Kidney tubule cell (primary cell): ENCODE results near the gene ALPG.
"Not testable (repeated sequence)": the region's sequence is repeated elsewhere in the genome, so short reads cannot be mapped to it uniquely, and the experiment has no call there.

Experiments
- DNase-seq: peaks from one replicate; pipeline ENCODE4 v3.0.0-alpha.2; 2018; ENCODE audit warnings: low spot score

Gene ALPG

DNA sequence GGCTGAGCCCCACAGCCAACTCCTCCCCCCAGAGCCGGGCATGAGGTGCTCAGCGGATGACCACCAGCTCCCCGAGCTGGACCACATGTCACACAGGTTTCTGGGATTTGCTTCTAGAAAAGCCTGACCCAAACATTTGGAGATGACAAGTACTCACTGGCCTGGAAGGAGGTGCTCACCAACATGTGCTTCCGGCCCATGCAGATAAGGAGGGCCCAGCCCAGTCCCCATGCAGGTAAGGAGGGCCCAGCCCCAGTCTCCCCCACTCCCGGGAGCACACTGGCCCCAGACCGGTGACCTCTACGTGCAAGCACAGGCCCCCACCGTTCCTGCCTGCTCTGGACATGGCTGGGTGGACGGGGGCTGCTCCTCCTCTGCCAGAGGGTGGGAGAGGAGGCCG, 35.3 kb downstream of the ALPG start:
- not testable (repeated sequence) for DNase-seq

DNA sequence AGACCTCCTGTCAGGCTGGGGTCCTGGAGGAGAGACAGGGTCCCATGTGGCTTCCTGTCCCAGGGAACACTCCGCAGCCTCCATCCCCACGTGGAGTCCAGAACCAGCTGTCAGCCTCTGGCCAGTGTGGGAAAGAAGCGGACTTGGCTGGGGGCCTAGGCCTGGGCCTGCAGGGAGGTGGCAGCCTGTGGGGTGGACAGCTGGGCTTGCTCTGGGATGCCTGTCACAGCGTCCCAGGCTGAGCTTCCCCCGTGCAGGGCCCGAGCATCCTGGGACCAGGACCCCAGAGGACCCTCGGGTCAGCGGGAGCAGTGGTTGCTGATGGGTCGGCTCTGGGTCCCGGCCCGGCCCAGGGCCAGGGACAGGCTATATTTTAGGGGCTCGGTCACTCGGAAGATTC, 35.8 kb downstream of the ALPG start:
- DNase-seq = not testable (repeated sequence)

DNA sequence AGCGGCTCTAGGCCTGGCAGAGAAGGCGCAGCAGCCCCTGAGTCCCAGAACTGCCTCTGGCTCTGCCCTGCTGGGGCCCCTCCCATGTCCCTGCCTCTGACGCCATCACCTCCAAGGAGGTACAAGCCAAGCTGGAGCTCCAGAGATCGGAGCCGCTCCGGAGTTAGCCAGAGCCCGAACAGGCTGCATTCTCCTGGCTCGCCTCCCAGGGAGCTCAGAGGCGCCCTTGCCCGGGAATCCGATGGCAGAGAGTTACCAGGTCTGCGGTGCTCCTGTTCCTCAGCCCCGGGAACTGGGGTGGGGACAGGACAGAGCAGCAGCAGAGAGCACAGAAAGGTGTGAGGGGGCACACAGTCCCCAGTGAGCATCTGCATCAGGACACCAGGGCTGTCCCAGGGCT, 36.4 kb downstream of the ALPG start:
- DNase-seq = not testable (repeated sequence)

DNA sequence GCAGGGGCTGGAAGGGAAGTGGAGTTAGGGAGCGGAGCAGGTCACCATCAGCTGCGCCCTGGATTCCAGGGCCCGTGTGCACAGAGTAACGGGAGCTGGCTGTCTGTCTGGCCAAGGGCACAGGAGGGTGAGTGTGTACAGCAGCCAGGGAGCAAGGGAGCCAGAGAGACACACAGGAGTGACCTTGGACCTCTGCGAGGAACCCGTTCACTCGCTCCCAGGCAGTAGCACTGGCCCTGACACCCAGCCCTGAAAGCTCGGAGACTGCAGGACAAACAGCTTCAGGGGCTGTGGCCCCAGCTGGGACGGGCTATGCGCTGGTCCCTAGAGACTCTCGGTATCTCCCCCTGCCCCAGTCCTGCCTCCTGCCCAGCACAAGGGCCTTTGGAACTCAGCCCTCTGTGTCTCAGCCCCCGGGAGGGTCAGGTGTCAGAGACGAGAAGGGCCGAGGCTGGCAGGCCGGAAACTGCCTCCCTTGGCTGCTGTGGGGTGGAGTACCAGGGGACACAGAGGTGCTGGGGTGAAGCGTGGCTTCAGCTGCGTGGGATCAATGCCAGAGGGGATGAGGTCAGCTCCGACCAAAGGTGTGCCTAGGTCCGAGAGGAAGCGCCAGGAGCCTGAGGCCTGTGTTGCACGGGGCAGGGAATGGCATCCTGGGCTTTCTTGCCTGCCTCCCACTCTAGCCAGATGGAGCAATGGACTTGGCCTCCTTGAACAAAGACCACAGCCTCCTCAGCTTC, 37.2 kb downstream of the ALPG start:
- not testable (repeated sequence) for DNase-seq

DNA sequence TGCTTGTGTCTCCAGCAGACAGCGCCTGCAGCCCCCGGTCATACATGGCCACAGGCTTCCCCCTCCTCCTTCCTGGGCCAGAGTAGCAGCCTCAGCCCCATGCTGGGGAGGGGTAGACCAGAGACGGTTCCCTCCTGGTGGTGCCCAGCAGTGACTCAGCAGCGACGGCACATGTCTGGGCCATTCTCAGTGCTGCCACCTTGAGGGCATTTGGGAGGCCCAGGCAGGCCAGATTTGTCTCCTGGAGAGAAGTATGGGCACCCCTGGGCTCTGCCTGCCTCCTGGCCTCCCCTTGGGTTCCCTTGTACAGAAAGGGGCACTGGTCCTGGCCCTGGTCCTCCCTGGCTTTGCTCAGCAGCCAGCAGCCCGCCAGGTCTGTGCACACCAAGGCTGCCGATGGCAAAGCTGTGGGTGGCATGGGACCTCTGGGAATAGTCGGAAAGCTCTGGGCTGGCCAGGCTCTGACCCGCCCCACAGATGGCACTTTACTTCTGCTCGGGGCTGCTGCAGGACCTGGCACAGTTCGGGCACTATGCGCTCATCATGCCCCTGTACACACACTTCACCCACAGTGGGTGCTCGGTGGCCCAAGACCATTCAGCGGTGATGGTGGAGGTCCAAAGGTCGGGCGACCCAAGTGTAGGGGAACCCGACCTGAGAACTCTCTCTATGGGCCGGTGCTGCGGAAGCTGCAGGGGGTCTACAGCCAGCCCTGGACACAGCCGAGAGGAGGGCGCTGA, 37.9 kb downstream of the ALPG start:
- peak; percentile 69 for DNase-seq

DNA sequence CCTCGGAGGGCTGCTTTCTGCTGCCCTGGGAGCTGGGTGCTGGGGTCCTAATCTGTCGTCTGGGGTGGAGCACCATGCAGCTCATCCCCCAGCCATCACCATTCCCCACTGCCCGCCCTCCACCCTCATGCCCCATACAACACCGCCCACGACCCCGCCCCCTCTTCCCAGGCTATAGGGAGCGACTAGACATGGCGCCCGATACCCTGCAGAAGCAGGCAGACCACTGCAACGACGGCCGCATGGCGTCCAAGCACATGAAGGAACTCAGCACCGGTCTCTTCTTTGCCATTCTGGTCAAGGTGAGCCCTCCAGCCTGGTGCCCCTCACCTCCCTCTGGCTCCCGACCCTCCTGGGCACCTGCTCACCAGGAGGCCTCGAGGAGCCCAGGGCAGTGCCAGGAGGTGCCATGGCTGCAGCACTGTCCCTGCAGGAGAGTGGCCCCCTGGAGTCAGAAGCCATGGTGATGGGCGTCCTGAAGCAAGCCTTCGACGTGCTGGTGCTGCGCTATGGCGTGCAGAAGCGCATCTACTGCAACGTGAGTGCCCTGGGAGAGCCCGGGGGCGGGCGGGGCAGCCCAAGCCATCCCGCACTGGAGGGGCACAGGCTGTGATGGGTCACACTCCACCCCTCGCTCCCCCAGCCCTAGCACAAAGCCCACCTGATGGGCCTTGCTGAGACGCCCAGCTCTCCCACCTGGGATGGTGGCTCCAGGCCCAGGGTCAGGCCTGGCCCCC, 38.7 kb downstream of the ALPG start:
- not testable (repeated sequence) for DNase-seq

DNA sequence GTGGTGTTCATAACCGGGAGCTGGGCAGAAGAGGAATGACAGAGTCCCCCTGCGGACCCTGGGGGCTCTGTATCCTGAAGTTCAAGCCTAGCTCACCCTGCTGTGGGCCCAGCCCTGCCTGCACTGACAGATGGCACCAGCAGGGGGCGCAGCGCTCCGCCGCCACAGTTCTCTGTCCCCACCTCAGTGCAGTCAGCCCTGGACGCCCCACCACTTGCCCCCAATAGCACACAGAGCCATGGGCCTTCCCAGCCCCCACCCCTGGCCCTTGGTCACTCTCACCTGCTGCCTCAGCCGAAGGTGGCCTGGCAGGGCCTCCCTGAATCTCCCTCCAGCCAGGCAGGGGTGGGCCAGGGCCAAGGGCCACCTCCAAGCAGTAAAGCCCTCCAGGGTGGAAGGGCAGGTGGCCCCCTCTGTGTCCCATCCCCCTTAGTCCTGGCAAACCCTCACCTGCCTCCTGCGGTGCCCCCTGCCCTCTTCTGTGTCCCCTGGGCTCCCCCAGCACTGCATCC, 39.7 kb downstream of the ALPG start:
- DNase-seq = not testable (repeated sequence)

DNA sequence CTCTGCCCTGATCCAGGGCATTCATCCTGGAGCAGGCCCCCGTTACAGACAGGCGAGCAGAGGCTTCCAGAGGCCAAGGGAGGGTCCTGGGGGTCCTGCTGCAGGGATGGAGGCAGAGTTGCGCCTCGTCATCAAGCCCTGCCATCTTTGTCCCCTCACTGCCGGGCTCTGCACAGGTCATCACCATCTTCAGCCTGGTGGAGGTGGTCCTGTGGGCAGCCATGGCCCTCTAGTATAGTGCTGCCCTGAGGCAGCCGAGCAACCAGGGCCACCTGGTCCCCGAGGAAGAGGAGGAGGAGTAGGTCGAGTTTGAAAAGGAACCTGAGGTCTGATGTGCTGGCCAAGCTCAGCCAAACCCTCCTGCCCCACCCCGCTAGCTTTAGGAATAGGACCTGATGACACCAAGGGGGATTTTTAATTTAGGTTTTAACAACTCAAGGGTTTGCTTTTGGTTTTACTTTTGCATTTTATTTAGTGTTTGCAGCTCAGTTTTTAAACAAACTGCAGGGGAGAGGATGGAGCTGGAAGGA, 40.5 kb downstream of the ALPG start:
- no peak for DNase-seq

DNA sequence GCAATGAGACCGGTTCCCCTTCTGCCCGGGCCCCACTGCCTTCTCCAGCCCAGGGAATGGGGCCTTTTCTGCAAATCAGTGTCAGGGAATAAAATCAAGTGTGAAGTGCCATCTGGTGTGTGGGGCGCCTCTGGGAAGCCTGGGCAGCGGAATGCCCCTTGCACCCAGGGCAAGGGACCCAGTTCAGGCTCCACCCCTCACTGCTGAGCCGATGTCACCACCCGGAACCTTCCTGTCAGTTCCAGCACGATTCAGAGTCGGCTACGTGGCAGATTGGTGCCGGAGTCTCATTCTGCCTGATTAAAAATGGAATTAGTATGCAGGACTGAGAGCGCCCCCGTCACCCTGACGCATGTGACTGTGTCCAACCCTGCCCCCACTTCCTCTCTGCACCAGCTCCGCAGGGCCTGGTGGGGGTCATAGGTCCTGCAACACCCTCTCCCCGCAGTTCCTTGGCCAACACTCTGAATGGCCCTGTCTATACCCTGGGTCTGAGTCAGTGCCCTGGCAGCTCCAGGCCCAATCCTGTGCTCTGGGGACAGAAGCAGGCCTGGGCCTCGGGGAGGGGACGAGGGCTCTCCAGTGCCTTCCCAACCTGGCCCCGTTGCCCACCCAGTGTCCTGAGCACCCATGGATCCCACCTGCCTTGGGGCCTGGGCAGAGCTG, 41.1 kb downstream of the ALPG start:
- peak; percentile 19 for DNase-seq

DNA sequence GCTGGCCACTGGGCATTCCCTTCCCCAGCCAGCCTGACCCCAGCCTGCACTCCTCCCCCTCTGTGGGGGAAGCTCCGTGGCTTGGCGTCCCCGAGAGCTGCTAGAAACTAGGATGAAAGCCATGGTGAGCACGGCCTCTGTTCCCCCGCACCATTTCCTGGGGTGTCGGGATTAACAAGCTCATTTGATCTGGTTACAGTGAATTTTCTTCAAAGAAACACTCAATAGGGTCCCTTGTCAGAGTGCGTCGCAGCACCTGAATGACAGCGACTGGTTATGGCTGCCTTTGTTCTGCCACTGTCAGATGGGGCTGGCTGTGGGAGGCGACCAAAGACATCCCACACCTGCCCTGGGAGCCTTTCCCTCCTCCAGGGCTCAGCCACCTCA, 41.7 kb downstream of the ALPG start:
- DNase-seq = no peak

DNA sequence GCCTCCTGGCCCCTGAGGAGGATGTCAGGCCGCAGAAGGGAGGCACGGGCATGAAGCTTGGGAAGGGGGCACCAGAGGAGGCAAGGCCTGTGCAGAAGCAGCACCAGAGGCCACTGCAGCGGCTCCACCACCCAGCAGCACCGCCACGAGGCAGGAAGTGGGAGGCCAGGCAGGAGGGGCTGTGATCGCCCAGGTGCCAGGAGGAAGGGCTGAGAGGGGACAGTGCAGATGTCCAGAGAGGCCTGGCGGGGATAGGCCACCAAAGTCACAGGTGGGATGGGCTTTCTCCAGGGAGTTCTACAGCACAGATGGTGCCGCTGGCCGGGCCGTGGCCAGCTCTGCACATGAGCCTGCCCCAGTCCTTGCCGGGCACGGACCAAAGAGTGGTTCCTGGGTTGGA, 43.3 kb downstream of the ALPG start:
- DNase-seq = no peak

DNA sequence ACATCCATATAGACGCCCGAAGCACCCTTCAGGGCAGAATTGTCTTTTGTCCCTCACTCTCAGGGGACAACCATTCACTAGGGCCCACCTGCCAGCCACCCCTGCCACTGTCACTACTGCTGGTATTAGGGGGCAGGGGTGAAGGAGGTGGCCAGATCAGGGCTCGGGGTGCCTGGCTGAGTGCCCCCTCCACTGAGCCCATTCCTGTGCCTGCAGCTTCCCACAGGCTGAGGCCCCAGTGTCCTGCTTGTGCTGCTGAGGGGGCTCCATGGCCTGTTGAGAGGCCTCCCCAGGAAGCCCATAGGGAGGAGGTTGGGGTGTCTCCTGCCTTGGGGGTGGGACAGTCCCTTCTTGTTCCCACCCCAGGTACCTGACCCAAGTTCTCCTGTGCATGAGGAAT, 45.0 kb downstream of the ALPG start:
- not testable (repeated sequence) for DNase-seq

DNA sequence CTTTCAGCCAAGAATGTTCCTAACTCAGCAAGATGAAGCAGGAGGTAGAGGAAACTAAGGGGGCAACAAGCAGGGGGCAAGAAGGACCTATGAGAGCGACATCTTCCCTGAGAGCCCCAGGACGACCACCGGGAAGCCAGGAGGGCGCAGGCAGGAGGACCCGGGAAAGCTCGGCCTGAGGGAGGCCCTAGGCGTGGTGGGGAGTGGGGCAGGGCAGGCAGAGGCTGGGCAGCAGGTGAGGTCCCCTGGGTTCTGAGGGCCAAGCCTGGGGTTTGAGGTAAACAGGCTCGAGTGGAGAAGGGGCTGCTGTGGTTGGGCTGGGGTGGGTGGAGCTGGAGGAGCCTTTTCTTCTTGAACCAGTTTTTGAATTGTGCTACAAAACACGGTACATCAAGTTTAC, 48.0 kb downstream of the ALPG start:
- DNase-seq = no peak

DNA sequence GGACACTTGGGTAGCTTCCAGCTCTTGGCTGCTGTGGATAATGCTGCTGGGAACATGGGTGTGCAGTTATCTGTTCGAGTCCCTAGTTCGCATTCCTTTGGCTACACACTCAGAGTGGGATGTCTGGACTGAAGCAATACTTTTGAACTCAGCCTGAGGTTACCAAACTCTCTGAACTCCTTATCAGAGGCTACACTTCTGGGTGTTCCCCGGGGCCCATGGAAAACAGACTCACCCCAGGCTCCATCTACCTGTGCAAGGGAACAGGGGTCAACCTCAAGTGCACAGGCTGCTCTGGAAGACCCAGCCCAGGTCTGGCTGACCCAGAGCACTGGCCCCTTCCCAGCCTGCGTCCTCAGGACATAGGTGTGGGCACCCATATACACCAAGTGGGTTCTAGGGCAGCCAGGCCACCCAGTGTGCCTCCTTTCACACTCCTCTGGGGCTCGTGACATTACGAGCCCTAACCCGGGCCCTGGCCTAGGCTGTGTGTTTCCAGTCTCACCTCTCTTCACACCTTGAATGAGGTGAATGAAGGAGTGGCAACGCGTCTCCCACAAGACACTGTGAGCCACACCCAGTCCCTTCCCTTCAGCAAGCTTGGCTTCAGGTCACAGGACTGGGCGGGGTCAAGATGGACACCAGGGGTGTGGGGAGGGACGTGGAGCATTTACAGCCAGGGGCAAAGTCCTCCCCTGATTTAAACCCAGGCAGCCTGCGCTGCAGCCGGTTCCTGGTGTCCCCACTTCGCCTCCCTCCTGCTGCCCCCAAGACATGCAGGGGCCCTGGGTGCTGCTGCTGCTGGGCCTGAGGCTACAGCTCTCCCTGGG, 49.0 kb downstream of the ALPG start, which contains the start of gene ALPI:
Gene ALPI (plus strand): TSS at position 728 of the 830 bp plus-strand sequence. CDS start 47 bp downstream, at position 775.
- DNase-seq = no peak

DNA sequence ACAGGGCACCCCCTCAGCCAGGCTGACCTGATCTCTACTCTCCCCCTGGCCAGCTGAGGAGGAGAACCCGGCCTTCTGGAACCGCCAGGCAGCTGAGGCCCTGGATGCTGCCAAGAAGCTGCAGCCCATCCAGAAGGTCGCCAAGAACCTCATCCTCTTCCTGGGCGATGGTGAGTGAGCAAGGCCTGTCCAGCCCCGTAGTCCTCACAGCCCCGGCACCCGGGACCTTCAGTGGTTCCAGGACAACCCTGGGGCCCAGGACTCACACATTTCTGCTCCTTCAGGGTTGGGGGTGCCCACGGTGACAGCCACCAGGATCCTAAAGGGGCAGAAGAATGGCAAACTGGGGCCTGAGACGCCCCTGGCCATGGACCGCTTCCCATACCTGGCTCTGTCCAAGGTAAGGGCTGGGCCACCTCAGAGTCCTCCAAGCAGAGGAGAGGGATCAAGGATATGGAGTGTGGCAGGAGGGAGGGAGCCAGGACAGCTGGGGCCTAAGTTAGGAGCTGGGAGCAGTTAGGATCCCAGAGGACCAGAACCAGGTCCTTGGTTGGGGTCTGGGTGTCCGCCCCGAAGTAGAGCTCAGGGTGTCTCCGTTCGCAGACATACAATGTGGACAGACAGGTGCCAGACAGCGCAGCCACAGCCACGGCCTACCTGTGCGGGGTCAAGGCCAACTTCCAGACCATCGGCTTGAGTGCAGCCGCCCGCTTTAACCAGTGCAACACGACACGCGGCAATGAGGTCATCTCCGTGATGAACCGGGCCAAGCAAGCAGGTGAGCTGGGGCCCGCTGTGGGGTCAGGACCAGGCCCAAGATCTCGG, 49.9 kb downstream of the ALPG start:
- no peak for DNase-seq

DNA sequence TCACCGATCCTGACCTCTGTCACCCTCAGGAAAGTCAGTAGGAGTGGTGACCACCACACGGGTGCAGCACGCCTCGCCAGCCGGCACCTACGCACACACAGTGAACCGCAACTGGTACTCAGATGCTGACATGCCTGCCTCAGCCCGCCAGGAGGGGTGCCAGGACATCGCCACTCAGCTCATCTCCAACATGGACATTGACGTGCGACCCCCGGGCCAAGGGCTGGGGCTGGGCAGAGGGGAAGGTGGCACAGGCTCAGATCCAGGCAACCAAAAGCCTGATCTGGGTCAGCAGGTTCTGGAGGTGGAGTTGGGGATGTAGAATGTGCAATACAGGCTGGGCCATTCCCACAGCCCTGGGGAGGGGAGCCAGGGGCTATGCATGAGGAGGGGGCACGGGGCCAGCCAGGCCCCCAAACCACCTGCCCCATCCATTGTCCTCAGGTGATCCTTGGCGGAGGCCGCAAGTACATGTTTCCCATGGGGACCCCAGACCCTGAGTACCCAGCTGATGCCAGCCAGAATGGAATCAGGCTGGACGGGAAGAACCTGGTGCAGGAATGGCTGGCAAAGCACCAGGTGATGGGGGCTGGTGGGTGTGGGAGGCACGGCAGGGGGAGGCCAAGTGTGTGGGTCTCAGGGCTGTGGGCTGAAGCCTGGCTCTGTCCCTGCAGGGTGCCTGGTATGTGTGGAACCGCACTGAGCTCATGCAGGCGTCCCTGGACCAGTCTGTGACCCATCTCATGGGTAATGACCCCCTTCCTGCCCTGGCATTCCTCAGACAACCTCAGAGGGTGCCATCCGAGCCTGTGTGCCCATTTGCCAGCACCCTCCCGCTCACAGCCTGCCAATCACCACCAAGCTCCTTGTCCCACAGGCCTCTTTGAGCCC, 50.7 kb downstream of the ALPG start:
- DNase-seq = no peak

DNA sequence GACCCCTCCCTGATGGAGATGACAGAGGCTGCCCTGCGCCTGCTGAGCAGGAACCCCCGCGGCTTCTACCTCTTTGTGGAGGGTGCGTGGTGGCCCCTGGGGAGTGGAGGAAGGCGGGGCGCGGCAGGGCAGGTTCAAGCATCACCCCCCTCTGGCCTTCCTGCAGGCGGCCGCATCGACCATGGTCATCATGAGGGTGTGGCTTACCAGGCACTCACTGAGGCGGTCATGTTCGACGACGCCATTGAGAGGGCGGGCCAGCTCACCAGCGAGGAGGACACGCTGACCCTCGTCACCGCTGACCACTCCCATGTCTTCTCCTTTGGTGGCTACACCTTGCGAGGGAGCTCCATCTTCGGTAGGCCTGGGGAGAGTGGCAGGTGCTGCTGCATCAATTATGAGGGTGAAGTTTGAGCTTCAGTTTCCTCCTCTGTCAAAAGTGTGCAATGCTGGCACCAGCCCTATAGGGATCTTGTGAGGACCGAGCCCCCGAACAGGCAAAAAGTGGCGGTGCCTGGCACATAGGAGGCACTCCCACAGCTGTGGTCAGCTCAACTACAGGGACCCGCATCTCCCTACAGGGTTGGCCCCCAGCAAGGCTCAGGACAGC, 51.5 kb downstream of the ALPG start:
- DNase-seq = no peak

DNA sequence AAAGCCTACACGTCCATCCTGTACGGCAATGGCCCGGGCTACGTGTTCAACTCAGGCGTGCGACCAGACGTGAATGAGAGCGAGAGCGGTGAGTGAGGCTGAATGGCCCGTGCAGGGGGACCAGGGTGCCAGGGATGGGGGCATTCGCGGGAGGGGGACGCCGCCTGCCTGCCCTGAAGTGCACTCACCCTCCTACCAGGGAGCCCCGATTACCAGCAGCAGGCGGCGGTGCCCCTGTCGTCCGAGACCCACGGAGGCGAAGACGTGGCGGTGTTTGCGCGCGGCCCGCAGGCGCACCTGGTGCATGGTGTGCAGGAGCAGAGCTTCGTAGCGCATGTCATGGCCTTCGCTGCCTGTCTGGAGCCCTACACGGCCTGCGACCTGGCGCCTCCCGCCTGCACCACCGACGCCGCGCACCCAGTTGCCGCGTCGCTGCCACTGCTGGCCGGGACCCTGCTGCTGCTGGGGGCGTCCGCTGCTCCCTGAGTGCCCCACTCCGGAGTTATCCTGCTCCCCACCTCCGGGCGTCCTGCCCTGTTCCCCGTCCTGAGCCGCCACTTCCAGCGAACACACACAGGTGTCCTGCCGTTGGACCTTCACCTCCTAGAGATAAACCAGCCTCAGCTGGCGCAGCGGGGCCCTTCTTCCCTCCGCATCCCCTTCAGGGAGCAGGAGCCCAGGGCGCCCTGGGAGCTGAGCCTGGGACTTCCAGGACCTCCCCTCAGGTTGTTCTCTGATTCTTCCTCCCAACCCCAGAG, 52.2 kb downstream of the ALPG start:
- DNase-seq = no peak
